Epithelial cell of proximal tubule (primary cell): ENCODE results near the gene SFMBT2. TPM values are rescaled to one million over a fixed set of nuclear protein-coding genes. Genes with fewer than 3 reads are reported as not detected.

Experiments used
- DNase-seq: peaks from one replicate; pipeline ENCODE4 v3.0.0-alpha.2; 2011; ENCODE audit warnings: low read depth
- H3K4me3 ChIP-seq: 2 replicates; pipeline ENCODE4 v1.5.1; 2011; ENCODE audit warnings: low read depth, mild to moderate bottlenecking, low read length
- CTCF ChIP-seq: conservative IDR thresholded peaks from 2 replicates; pipeline ENCODE4 v1.5.1; 2012; ENCODE audit warnings: low read depth, mild to moderate bottlenecking, low read length
- total RNA-seq: library from RNA; depleted of rRNA; stranded (reverse); fragments of >200 nt; gene quantifications from 2 replicates; pipeline ENCODE4 v1.2.3, GENCODE V29; 2015

Gene SFMBT2
- total RNA-seq, 1 donor from 2014 or later: 2.4 TPM

GRCh38 chr10:7296076-7296475 lies 114.8 kb downstream of the SFMBT2 start:
- H3K4me3 ChIP-seq: no peak overlapping the region
- no peak for TF ChIP-seq CTCF
- no peak for DNase-seq

GRCh38 chr10:7293378-7293920 lies 117.4 kb downstream of the SFMBT2 start:
- TF ChIP-seq CTCF: no peak
- H3K4me3 ChIP-seq: no peak overlapping the region
- no peak for DNase-seq

- DNase-seq: no peak
- H3K4me3 ChIP-seq: no peak overlapping the region
- no peak for TF ChIP-seq CTCF
Observed at GRCh38 chr10:7291487-7292270, 119.2 kb downstream of the SFMBT2 start.

- H3K4me3 ChIP-seq: no peak overlapping the region
- no peak for DNase-seq
- no peak for TF ChIP-seq CTCF
Observed at GRCh38 chr10:7288060-7288690, 122.7 kb downstream of the SFMBT2 start.

GRCh38 chr10:7287377-7287776 lies 123.5 kb downstream of the SFMBT2 start:
- DNase-seq: no peak
- H3K4me3 ChIP-seq: no peak overlapping the region
- TF ChIP-seq CTCF: no peak

GRCh38 chr10:7285522-7286322 lies 125.1 kb downstream of the SFMBT2 start:
- H3K4me3 ChIP-seq: no peak overlapping the region

More at GRCh38 chr10:7285522-7286322, 125.1 kb downstream of the SFMBT2 start:
- no peak for DNase-seq
- TF ChIP-seq CTCF: no peak
